Uterus (tissue), 4 donors: ENCODE results near the gene PTGES. TPM values are rescaled to one million over a fixed set of nuclear protein-coding genes. Genes with fewer than 3 reads are reported as not detected.

Source experiments
- DNase-seq, 2 donors: peaks; one replicate each; pipeline ENCODE4 v3.0.0-alpha.2; 2019 to 2020
- H3K27ac ChIP-seq, 2 donors: fragments of 200-600 bp; sonication (generic); 1 replicate in 1 of 2; 2 replicates in 1 of 2; pipeline ENCODE4 v1.5.1; 2016 to 2018
- H3K27me3 ChIP-seq, 2 donors: fragments of 200-600 bp; sonication (generic); one replicate each; pipeline ENCODE4 v1.5.1; 2018 to 2019; ENCODE audit warnings: control low read depth in 1 of 2
- H3K36me3 ChIP-seq, 2 donors: fragments of 200-600 bp; sonication (generic); one replicate each; pipeline ENCODE4 v1.5.1; 2019; ENCODE audit warnings: control low read depth in 1 of 2
- H3K4me1 ChIP-seq, 2 donors: fragments of 200-600 bp; sonication (generic); one replicate each; pipeline ENCODE4 v1.5.1; 2018 to 2019; ENCODE audit warnings: control low read depth in 1 of 2
- H3K4me3 ChIP-seq, 2 donors: fragments of 200-600 bp; sonication (generic); 1 replicate in 1 of 2; 2 replicates in 1 of 2; pipeline ENCODE4 v1.5.1; 2018 to 2019; ENCODE audit warnings: mild to moderate bottlenecking in 1 of 2
- H3K9me3 ChIP-seq, 2 donors: fragments of 200-600 bp; sonication (generic); one replicate each; pipeline ENCODE4 v1.5.1; 2019; ENCODE audit warnings: control low read depth in 1 of 2
- CTCF ChIP-seq, 4 experiments: fragments of 200-600 bp in 2 of 4; fragments of 450-650 bp in 2 of 4; sonication (generic) in 2 of 4; IDR thresholded peaks; one replicate each; pipeline ENCODE4 v1.5.1; 2016 to 2019; ENCODE audit warnings: antibody characterized with exemption in 4 of 4, mild to moderate bottlenecking in 2 of 4, moderate library complexity in 1 of 4
- POLR2A ChIP-seq, 2 donors: fragments of 450-650 bp; IDR thresholded peaks; one replicate each; pipeline ENCODE4 v1.6.1; 2016; ENCODE audit warnings: antibody characterized with exemption in 2 of 2, mild to moderate bottlenecking in 1 of 2, moderate library complexity in 1 of 2
- intact Hi-C: fragments of 100-400 bp; cut with DNase I; formaldehyde crosslinking; loops from one replicate; pipeline ENCODE4 v1.15.1; 2023; ENCODE audit warnings: low total_unique reads
- total RNA-seq, 4 donors: library from RNA; depleted of rRNA in 3 of 4; stranded (reverse); fragments of >200 nt in 3 of 4; gene quantifications; one replicate each; pipeline versions ENCODE4 v1.1.0 to v1.2.4, GENCODE V29; 2014 to 2023
- donor health status: DM: yes; HTN: yes; CAD: no.

PTGES gene
- total RNA-seq, 4 donors from 2014 or later: 1.3 to 7.5 (median 4.2) TPM; not detected in 1

DNA sequence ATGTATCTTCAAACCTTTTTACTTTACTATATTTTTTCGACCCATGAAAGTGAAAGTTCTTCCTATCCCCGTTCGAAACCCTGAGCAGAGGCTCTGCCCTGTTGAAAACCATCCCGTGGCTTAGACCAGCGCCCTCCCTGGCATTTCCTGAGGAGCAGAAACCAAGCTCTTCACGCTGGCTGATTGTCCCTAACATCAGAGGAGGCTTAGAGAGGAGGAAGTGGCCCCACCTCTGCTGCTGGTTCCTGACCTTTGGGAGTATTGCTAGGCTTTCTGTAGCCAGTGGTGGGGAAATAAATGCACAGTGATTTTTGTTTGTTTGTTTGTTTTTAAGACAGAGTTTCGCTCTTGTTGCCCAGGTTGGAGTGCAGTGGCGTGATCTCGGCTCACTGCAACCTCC, 4.2 kb upstream of the PTGES start:
- intact Hi-C loops: no loop called here
- Histone ChIP-seq H3K4me3 (no peak overlapping the region), H3K9me3 (no peaks in the 10 kb centered on the region), H3K36me3 (no peaks in the 10 kb centered on the region), H3K27me3 (no peaks in the 10 kb centered on the region), H3K27ac (no peak overlapping the region), H3K4me1 (peaks cover 0 to 3% of the 10 kb centered on the region in 2 donors)
- TF ChIP-seq CTCF (IDR thresholded peaks at IDR 0.05) (no peak), POLR2A (IDR thresholded peaks at IDR 0.05) (no peak)
- DNase-seq: no peak

- Histone ChIP-seq H3K4me3 (no peak overlapping the region), H3K27me3 (no peaks in the 10 kb centered on the region), H3K9me3 (no peaks in the 10 kb centered on the region), H3K36me3 (no peaks in the 10 kb centered on the region), H3K27ac (no peak overlapping the region), H3K4me1 (peaks cover 0 to 3% of the 10 kb centered on the region in 2 donors)
- intact Hi-C loops: no loop called here
- TF ChIP-seq POLR2A (IDR thresholded peaks at IDR 0.05): no peak
- no peak for TF ChIP-seq CTCF (IDR thresholded peaks at IDR 0.05)
- no peak for DNase-seq
These were observed 3.3 kb upstream of the PTGES start for GRCh38 chr9:129756191-129756590.

DNA sequence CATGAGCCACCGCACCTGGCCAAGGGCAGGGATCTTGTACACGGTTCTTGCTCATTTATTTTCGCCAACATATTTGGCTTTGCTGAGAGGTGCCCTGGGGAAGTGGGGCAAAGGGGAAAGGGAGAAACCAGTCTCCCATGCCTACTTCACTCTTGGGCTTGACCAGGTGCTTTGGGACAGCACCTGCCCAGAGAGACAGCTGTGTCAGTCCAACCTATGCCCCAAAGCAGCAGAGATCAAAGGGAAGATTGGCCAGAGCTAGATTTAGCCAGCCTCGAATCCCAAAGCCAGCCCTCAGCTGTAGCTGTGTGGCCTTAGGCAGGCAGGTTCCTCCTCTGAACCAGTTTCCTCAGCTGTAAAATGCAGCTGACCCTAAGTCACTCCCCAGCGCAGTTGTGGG, 2.3 kb upstream of the PTGES start:
- peaks cover 0 to 3% of the 10 kb centered on the region in 2 donors for H3K4me1 ChIP-seq
- H3K9me3 ChIP-seq: no peaks in the 10 kb centered on the region
- no peaks in the 10 kb centered on the region for H3K27me3 ChIP-seq
- no peaks in the 10 kb centered on the region for H3K36me3 ChIP-seq
- TF ChIP-seq CTCF (IDR thresholded peaks at IDR 0.05) (no peak), POLR2A (IDR thresholded peaks at IDR 0.05) (no peak)
- intact Hi-C loops: no loop called here
- H3K4me3 ChIP-seq: no peak overlapping the region
- no peak overlapping the region for H3K27ac ChIP-seq
- DNase-seq: no peak

GRCh38 chr9:129751841-129752801, 721 bp downstream of the PTGES start:
- no peak for TF ChIP-seq CTCF (IDR thresholded peaks at IDR 0.05)
- no peak for TF ChIP-seq POLR2A (IDR thresholded peaks at IDR 0.05)
- Histone ChIP-seq H3K4me1 (peaks cover 0 to 3% of the 10 kb centered on the region in 2 donors), H3K27ac (peak overlapping the region in 1 of 2 donors; percentile 40), H3K9me3 (no peaks in the 10 kb centered on the region), H3K36me3 (no peaks in the 10 kb centered on the region), H3K27me3 (no peaks in the 10 kb centered on the region), H3K4me3 (peak overlapping the region; percentile 17 to 20)
- intact Hi-C loops: no loop called here
- no peak for DNase-seq

- H3K4me3 ChIP-seq: no peak overlapping the region
- TF ChIP-seq POLR2A (IDR thresholded peaks at IDR 0.05) (no peak), CTCF (IDR thresholded peaks at IDR 0.05) (no peak)
- intact Hi-C loops: no loop called here
- H3K36me3 ChIP-seq: no peaks in the 10 kb centered on the region
- no peak for DNase-seq
- H3K27me3 ChIP-seq: no peaks in the 10 kb centered on the region
- no peaks in the 10 kb centered on the region for H3K9me3 ChIP-seq
- H3K27ac ChIP-seq: no peak overlapping the region
- H3K4me1 ChIP-seq: peaks cover 0 to 3% of the 10 kb centered on the region in 2 donors
These were observed 2.7 kb downstream of the PTGES start for GRCh38 chr9:129750013-129750638.
